SK-N-SH (cell line): Measurements from ENCODE around the gene HES6.

Experiments
- CTCF ChIP-seq: fragments of 200-600 bp; sonication (generic); IDR thresholded peaks from 2 replicates; pipeline ENCODE4 v1.6.1; 2017; ENCODE audit warnings: antibody characterized with exemption, mild to moderate bottlenecking, moderate library complexity
- EP300 ChIP-seq, 2 experiments: IDR thresholded peaks; 2 replicates each; pipeline versions ENCODE4 v1.4.0 to v1.6.1; 2012; ENCODE audit warnings: borderline replicate concordance in 1 of 2, low read depth in 1 of 2, low read length in 1 of 2
- MAX ChIP-seq: IDR thresholded peaks from 2 replicates; pipeline ENCODE4 v1.4.0; 2012; ENCODE audit warnings: low read depth
- MEF2A ChIP-seq: IDR thresholded peaks from 2 replicates; pipeline ENCODE4 v1.4.0; 2012; ENCODE audit warnings: low read depth, borderline replicate concordance
- POLR2AphosphoS5 ChIP-seq: IDR thresholded peaks from 2 replicates; pipeline ENCODE4 v1.6.1; 2012; ENCODE audit warnings: low read depth, low read length
- RAD21 ChIP-seq: IDR thresholded peaks from 2 replicates; pipeline ENCODE4 v1.6.1; 2012; ENCODE audit warnings: mild to moderate bottlenecking, low read length
- REST ChIP-seq: IDR thresholded peaks from 2 replicates; pipeline ENCODE4 v1.6.1; 2012; ENCODE audit warnings: mild to moderate bottlenecking, low read depth, low read length, moderate library complexity
- SMC3 ChIP-seq: IDR thresholded peaks from 2 replicates; pipeline ENCODE4 v1.6.1; 2012; ENCODE audit warnings: low read depth, low read length, improper control_type of control experiment
- YY1 ChIP-seq: IDR thresholded peaks from 2 replicates; pipeline ENCODE4 v1.4.0; 2012; ENCODE audit warnings: low read depth, mild to moderate bottlenecking

GRCh38 chr2:238238311-238238765 is 1.5 kb downstream of the HES6 start:
- TF ChIP-seq RAD21 (no peak), POLR2AphosphoS5 (no peak), REST (no peak), CTCF (no peak), SMC3 (no peak), YY1 (no peak), EP300 (IDR thresholded peaks at IDR 0.05; ENCODE audit: borderline replicate concordance in 1 of 2, low read depth in 1 of 2, low read length in 1 of 2) (no peak), MAX (no peak), MEF2A (no peak)
